HG03196 (cell line): Measurements from ENCODE around the gene KCNS1.

ENCODE experiments used
- ATAC-seq: cut with Tn5 transposase; IDR thresholded peaks from one replicate; pipeline ENCODE4 v1.9.1; 2021; ENCODE audit not compliant: unreplicated experiment

Gene KCNS1

DNA sequence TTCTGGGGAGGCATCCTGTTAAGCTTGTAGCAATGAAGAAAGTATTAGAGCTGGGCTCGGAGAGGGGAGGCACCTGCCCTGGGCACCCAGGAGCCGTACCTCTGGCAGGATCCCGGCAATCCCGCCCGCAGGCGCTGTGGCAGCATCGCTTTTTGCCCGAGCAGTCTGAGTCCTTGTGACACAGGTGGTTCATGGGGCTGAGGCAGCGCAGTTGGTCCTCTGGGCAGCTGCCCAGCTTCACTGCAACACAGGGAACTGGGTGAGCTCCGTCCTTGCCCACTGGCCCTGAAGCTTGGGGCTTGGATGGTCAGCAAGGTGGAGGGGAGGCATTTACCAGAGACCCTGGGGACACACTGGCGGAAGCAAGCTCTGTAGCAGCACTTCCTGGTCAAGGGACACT is 9.4 kb upstream of the KCNS1 start:
- ATAC-seq = no peak

DNA sequence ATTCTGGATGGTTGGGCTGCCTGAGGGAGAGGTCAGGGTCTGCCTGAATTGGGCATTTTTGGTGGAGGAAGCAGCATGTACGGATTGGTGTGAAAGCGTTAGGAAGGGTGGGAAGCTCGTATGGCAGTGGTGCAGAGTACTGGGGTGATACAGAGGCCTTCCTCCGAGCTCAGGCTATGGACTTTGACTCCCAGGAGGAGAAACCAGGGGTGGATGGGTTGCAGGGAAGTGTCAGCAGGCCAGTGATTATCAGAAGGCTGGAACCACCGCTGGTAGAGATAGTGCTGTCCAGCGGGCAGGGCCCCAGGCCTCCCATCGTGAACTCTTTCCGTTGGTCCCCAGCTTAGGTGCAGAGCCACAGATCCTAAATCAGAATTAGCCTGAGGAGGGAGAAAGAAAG is 8.7 kb upstream of the KCNS1 start:
- ATAC-seq = no peak

DNA sequence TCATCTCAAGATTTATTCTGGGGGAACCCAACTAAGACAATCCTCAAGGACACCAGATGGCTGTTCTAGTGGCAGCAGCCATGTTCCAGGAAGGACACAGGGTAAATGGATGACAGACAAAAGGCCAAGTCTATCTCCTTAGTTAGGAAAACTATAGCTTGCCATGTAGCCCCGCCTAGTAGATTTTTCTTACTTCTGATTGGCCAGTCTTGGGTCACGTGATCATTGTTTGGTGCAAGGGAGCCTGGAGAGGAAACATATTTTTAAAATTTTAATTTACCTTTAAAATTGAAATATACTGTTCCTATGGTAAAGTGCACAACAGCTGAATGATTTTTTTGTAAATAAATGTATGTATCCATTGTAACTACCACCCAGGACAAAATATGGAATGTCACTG is 4.4 kb upstream of the KCNS1 start:
- ATAC-seq = no peak

GRCh38 chr20:45104786-45105185 is 3.9 kb upstream of the KCNS1 start:
- no peak for ATAC-seq

- no peak for ATAC-seq
Observed at GRCh38 chr20:45103072-45103471, 2.1 kb upstream of the KCNS1 start.

- no peak for ATAC-seq
Observed at GRCh38 chr20:45101333-45101850, 465 bp upstream of the KCNS1 start.

GRCh38 chr20:45098103-45098773 is 2.7 kb downstream of the KCNS1 start:
- no peak for ATAC-seq

DNA sequence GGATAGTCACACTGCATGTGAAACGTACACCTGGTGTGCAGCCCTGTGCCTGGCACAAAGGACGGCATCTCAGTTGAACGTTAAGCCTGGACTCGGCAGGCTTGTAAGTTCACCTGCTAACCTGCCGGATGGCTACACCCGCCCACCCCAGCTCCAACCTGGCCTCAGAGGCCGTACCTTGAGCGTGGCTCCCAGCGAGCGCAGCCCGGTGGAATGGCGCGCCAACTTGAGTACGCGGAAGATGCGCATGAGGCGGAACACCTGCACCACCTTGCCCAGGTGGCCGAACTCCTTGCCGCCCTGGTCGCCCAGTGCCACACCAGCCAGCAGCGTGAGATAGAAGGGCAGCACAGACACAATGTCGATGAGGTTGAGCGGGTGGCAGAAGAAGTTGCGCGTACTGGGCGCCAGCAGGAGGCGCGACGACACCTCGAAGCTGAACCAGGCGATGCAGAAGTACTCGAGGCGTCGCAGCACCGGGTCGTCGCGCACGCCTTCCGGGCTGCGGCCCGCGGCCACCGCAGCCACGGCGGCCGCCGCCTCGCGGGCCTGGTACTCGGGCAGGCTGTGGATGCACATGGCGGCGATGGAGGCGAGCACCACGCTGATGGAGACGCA is 3.3 kb downstream of the KCNS1 start:
- no peak for ATAC-seq

GRCh38 chr20:45096781-45097180 is 4.1 kb downstream of the KCNS1 start:
- no peak for ATAC-seq

DNA sequence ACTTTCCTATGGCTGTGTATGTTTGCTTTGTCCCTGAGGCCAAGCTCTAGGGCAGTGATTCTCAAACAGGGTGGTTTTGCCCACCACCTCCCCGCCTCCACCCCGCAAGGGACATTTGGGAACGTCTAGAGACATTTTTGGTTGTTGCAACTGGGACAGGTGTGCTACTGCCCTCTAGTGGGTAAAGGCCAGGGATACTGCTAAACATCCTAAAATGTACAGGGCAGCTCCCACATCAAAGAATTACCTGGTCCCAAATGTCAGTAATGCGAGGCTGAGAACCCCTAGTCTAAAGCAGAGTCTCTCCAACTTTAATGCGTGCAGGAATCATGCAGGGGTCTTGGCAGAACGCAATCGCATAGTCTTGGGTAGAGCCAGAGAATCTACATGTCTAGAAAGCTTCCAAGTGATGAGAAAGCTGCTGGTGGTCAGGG is 5.1 kb downstream of the KCNS1 start:
- ATAC-seq = no peak

DNA sequence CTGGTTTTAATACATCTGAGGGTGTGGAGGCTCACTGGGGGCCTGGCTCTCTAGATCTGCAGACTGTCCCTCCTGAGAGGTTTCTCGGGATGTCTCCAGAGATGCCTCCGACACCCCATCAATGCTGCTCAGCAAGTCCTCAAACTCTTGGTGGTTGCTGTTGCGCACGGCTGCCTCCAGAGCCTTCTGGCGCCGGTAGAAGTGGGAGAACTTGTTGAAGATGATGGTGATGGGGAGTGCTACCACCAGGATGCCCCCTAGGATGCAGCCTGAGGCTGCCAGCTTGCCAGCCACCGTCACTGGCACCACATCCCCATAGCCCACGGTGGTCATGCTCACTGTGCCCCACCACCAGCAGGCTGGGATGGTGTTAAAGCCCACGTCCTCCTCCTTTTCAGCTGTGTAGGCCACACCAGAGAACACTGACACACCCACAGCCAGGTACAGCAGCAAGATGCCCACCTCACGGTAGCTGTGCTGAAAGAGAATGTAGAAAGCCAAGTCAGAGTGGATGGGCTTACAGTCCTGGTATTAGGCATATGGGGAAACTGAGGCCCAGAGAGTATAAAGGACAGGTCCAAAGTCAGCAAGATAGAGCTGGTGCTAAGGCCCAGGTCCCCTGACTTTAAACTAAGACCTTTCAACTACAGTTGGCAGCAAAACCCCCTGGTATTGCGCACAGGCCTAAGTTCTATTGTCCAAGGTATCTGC is 5.9 kb downstream of the KCNS1 start:
- no peak for ATAC-seq

- no peak for ATAC-seq
Observed at GRCh38 chr20:45094201-45094600, 6.7 kb downstream of the KCNS1 start.

DNA sequence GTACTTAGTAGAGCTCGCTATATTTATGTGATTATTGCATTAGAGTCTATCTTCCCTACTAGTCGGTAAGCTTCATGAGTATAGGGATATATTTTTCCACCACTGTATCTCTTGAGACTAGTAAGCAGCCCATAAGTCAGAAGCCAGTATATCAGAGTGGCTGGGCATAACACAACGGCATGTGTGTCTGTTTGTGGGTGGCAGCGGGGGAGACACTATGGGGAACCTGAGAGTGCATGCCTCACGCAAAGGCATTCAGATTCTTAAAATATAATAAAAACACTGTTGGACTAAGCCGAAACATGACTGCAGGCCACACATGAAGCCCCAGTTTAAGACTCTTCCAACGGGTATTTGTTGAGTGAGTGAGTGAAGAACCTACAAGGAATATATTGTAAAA is 8.0 kb downstream of the KCNS1 start:
- ATAC-seq = no peak

DNA sequence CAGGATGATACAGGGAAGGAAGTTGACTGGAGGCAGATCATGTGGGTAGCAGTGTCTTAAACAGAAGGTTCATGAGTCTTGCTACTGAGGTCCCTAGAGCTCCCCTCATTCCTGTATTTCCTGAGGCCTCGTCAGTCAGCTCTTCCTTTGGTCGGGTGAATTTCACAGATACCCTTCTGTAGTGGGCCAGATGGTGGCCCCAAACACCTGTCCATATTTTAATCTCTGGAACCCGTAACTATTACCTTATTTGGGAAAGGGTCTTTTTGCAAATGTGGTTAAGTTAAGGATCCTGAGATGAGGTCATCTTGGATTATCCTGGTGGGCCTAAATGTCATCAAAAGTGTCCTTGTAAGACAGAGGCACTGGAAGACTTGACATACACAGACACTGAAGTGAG is 9.6 kb downstream of the KCNS1 start:
- no peak for ATAC-seq

DNA sequence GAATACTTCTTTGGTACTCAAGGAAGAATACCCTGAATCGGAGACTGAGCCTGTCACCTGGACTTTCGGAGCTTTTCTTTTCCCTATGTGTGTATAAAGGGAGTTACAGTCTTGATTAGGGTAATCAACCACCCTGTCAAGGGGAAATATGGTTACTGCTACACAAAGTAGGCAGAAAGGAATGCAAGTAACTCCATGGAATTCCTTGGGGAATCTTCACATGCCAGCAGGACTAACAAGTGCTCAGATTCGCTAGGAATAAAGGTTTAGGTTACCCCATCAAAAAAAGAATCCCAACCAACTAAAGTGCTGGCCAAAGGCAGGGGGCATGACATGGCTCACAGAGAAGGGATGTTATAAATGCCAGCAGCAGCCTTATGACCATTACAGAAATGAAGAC is 10.4 kb downstream of the KCNS1 start:
- ATAC-seq = no peak

DNA sequence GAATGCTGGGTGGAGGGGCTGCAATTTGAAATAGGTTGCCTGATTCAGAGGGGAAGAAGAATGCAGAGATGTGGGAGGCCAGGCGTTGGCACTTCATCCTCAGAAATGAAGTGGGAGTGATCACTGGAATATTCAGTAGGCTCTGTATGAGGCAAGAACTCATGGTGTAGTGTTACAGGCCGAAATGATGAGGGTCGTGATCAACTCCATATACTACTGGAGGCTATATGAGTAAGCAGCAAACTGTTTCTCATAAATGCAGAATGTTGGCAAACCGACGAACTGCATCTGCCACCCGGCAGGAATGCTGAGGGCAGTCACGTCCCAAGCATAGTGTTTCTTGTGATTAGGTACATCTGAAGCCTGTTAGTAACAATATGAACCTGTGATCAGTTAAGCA is 12.7 kb downstream of the KCNS1 start:
- ATAC-seq = no peak

- ATAC-seq = no peak
Observed at GRCh38 chr20:45087814-45088213, 13.1 kb downstream of the KCNS1 start.

DNA sequence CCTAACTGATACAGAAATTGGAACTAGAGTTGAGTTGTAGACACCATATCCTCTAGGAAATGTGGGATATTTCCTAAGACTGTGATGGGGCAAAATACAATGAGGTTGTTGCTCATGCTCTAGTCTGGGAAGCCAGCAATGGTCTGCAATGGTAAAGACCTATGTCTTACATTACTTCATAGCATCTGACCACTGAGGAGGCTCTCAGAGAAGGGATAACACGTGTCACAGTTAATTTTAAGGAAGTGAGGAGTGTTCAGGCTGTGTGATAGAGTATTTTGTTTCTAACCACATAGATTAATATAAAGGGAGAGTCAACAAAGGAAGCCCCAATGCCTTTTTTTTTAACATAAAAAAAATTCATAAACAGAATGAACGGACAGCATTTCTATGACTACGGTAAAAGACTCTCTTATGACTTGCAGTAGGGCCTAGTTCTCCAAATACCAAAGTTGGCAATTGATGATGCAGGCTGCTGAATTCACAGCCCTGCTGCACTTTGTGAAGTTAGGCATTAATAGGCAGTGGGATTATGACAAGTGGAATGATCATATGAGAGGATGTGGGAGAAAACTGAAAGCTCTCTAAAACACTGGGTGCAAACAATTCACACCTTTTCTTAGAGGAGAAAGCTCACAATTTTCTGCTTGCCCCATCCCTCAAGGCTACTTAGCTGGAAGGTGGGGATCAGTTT is 13.7 kb downstream of the KCNS1 start:
- no peak for ATAC-seq

- no peak for ATAC-seq
Observed at GRCh38 chr20:45085867-45086266, 15.1 kb downstream of the KCNS1 start.

DNA sequence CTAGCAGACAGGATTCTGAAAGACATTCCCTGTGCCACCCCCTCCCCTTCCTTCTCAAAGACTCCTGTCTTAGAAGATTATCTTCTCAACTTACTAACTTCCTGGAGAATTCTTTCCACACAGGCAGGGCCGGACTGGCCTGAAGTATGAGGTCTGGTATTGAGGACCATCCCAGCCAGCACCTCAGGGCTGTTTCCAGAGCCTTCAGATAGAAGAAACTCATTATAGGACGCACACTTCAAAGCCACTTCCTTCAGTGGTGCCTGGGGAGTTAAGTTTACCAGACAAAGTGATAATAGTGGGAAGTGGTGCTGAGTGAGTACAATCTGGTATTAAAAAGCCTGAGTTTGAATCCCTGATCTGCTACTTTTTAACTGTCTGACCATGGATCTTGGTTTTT is 15.6 kb downstream of the KCNS1 start:
- ATAC-seq = no peak

DNA sequence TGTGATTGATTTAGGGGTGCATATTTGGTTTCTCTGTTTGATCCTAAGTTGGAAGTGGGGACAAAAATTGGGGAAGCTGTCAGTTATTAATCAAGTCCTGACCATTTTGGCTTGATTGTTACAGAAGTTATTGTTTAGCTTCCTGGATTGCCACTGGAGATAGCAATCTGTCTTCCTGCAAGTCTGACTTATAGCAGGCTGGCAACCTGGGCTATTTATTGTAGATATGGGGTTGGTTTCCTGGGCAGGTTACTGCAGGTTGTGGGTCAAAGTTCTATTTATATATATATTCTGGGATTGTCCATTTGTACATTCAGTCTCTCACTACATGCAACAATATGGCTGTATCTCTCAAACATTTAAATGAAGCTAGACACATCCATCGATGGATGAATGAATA is 17.8 kb downstream of the KCNS1 start:
- no peak for ATAC-seq

DNA sequence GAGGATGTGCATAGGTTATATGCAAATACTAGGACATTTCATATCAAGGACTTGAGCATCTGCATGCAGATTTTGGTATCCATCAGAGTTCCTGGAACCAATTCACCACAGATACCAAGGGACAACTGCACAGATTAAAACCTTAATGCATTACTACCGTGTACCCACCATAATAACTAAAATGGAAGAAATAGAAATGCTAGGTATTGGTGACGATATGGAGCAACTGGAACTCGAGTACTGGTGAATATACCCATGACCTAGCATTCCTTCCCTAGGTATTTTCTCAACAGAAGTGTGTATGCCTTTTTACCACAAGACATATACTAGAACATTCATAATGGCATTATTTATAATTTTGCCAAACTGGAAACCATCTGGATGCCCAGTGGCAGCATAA is 18.5 kb downstream of the KCNS1 start:
- no peak for ATAC-seq
